OCI-LY3 (cell line): ENCODE data around the gene DHRS11.

Experiments used
- CTCF ChIP-seq: fragments of 200-600, 300-600 bp; sonication (generic); IDR thresholded peaks from 2 replicates; pipeline ENCODE4 v1.5.1; 2014; ENCODE audit warnings: antibody characterized with exemption, low read length, low read depth
- EZH2phosphoT487 ChIP-seq: fragments of 200-600 bp; shearing (Covaris generic); IDR thresholded peaks from 2 replicates; pipeline ENCODE4 v1.6.1; 2018; ENCODE audit warnings: antibody characterized with exemption, mixed run types, low read depth

- TF ChIP-seq CTCF (no peak), EZH2phosphoT487 (no peak)
These were observed 36.9 kb downstream of the DHRS11 start for GRCh38 chr17:36628576-36628975.
